Endothelial cell of umbilical vein (primary cell): Measurements from ENCODE around the gene SMIM36. TPM values are rescaled to one million over a fixed set of nuclear protein-coding genes. Genes with fewer than 3 reads are reported as not detected.

Source experiments
- BruUV-seq: library from RNA; stranded (reverse); fragments of 400-500 nt; replicated peaks from 2 replicates; lab custom pipeline; 2021; lab: Mats Ljungman, UMichigan
- CTCF ChIA-PET: fragments of 300-600, 350-600 bp; sonication (Branson Sonifier 250); formaldehyde crosslinking; loops from one replicate; lab custom pipeline; 2021; ENCODE audit warnings: antibody characterized with exemption, inconsistent platforms; lab: Charles Lee
- POLR2A ChIA-PET: fragments of 300-600, 350-600 bp; sonication (Branson Sonifier 250); formaldehyde crosslinking; loops from one replicate; lab custom pipeline; 2021; ENCODE audit warnings: antibody characterized with exemption, inconsistent platforms; lab: Charles Lee
- DNase-seq: peaks from one replicate; pipeline ENCODE4 v3.0.0-alpha.2; 2011; ENCODE audit warnings: low read depth, low spot score
- FAIRE-seq: peaks from 2 replicates; lab custom pipeline; 2011; peaks lifted over from hg19 to GRCh38; lab: Jason Lieb, UNC
- H2AFZ ChIP-seq: 2 replicates; pipeline ENCODE4 v1.6.0; 2012; ENCODE audit warnings: low read depth, low read length, control low read depth, inconsistent platforms
- H3K27ac ChIP-seq: 2 replicates; pipeline ENCODE4 v1.5.1; 2011; ENCODE audit warnings: low read depth, mild to moderate bottlenecking, control low read depth, low read length, moderate library complexity; ENCODE audit not compliant: insufficient read depth
- H3K27me3 ChIP-seq, 2 experiments: 2 replicates each; pipeline versions ENCODE4 v1.6.0 to v1.6.1; 2011; ENCODE audit warnings: low read length in 2 of 2, mixed read lengths in 1 of 2; ENCODE audit not compliant: control insufficient read depth in 2 of 2, insufficient read depth in 2 of 2
- H3K36me3 ChIP-seq, 2 experiments: 2 replicates in 1 of 2; 3 replicates in 1 of 2; pipeline ENCODE4 v1.5.1; 2011; ENCODE audit warnings: low read length in 2 of 2, mild to moderate bottlenecking in 1 of 2, moderate library complexity in 1 of 2; ENCODE audit not compliant: control insufficient read depth in 2 of 2, insufficient read depth in 2 of 2; ENCODE audit errors: extremely low read depth in 1 of 2
- H3K4me1 ChIP-seq: 3 replicates; pipeline ENCODE4 v1.5.1; 2011; ENCODE audit warnings: mild to moderate bottlenecking, low read length; ENCODE audit not compliant: control insufficient read depth, insufficient read depth; ENCODE audit errors: extremely low read depth
- H3K4me2 ChIP-seq: 2 replicates; pipeline ENCODE4 v1.6.1; 2011; ENCODE audit warnings: low read length, control low read depth, mixed read lengths; ENCODE audit not compliant: insufficient read depth
- H3K4me3 ChIP-seq, 3 experiments: fragments of 200-600 bp in 1 of 3; sonication (generic), shearing (Covaris generic) in 1 of 3; replicated peaks in 1 of 3; 2 replicates each; pipeline ENCODE4 v1.5.1; 2011 to 2016; ENCODE audit warnings: control low read depth in 3 of 3, low read length in 3 of 3, mild to moderate bottlenecking in 2 of 3, inconsistent platforms in 1 of 3, low read depth in 1 of 3, moderate library complexity in 1 of 3; ENCODE audit not compliant: insufficient read depth in 1 of 3
- H3K79me2 ChIP-seq: 2 replicates; pipeline ENCODE4 v1.6.0; 2012; ENCODE audit warnings: low read length, inconsistent platforms; ENCODE audit not compliant: control insufficient read depth, insufficient read depth
- H3K9ac ChIP-seq: replicated peaks from 2 replicates; pipeline ENCODE3; 2011; ENCODE audit warnings: low read length, control low read depth; ENCODE audit not compliant: insufficient read depth; ENCODE audit errors: extremely low read depth
- H3K9me1 ChIP-seq: replicated peaks from 3 replicates; pipeline ENCODE4 v1.6.0; 2011; ENCODE audit warnings: mild to moderate bottlenecking, low read length; ENCODE audit not compliant: control insufficient read depth, insufficient read depth; ENCODE audit errors: extremely low read depth
- H3K9me3 ChIP-seq: replicated peaks from 2 replicates; pipeline ENCODE4 v1.5.1; 2012; ENCODE audit warnings: low read length, inconsistent platforms; ENCODE audit not compliant: control insufficient read depth, insufficient read depth
- H4K20me1 ChIP-seq: replicated peaks from 2 replicates; pipeline ENCODE3; 2011; ENCODE audit warnings: mild to moderate bottlenecking, low read length; ENCODE audit not compliant: control insufficient read depth, insufficient read depth; ENCODE audit errors: extremely low read depth
- EZH2 ChIP-seq: IDR thresholded peaks from 2 replicates; pipeline ENCODE4 v1.6.1; 2012; ENCODE audit warnings: borderline replicate concordance, low read depth, mild to moderate bottlenecking, moderate library complexity, low read length, inconsistent platforms; ENCODE audit not compliant: severe bottlenecking
- FOS ChIP-seq: IDR thresholded peaks from 2 replicates; pipeline ENCODE4 v1.6.1; 2011; ENCODE audit warnings: mild to moderate bottlenecking, low read length, moderate library complexity, borderline replicate concordance; ENCODE audit not compliant: insufficient read depth
- GATA2 ChIP-seq: IDR thresholded peaks from 2 replicates; pipeline ENCODE4 v1.7.0; 2011; ENCODE audit warnings: low read depth, mild to moderate bottlenecking, moderate library complexity, mixed read lengths, low read length; ENCODE audit not compliant: insufficient read length, insufficient read depth
- JUN ChIP-seq: IDR thresholded peaks from 2 replicates; pipeline ENCODE4 v1.6.1; 2011; ENCODE audit warnings: borderline replicate concordance, low read depth; ENCODE audit not compliant: insufficient read length, insufficient read depth
- MAX ChIP-seq: IDR thresholded peaks from 2 replicates; pipeline ENCODE4 v1.6.1; 2011; ENCODE audit not compliant: insufficient read depth, insufficient read length
- MYC ChIP-seq: IDR thresholded peaks from one replicate; pipeline ENCODE4 v1.6.1; 2011; ENCODE audit warnings: mild to moderate bottlenecking, low read depth, low read length
- POLR2A ChIP-seq: IDR thresholded peaks from 2 replicates; pipeline ENCODE4 v1.6.1; 2012; ENCODE audit warnings: low read depth, mild to moderate bottlenecking, control low read depth, low read length
- POLR2AphosphoS5 ChIP-seq: IDR thresholded peaks from 2 replicates; pipeline ENCODE4 v1.6.1; 2012; ENCODE audit warnings: low read depth, mild to moderate bottlenecking, control low read depth, low read length, moderate library complexity; ENCODE audit not compliant: insufficient read depth
- dilution Hi-C: fragments of 300-500 bp; cut with MboI; formaldehyde crosslinking; loops from one replicate; pipeline ENCODE4 v1.15.0; 2019; ENCODE audit warnings: low sequenced_read_pairs; ENCODE audit not compliant: extremely low pct_ligation_motif_present
- intact Hi-C: fragments of 100-400 bp; cut with micrococcal nuclease; formaldehyde crosslinking; loops from one replicate; pipeline ENCODE4 v1.10.0; 2022
- polyA plus RNA-seq, 4 experiments: library from polyadenylated mRNA; depleted of rRNA in 3 of 4; stranded (reverse) in 3 of 4; unstranded in 1 of 4; fragments of >200 nt; gene quantifications; 2 replicates each; pipeline versions ENCODE4 v1.2.1 to v1.2.3, GENCODE V29; 2011 to 2012; ENCODE audit warnings: missing spikeins in 1 of 4
- total RNA-seq: library from RNA; stranded (reverse); gene quantifications from 2 replicates; pipeline ENCODE4 v1.2.3, GENCODE V29; 2021
- TF ChIP-seq, protein P1 (sequence below), 2 donors: IDR thresholded peaks; 1 replicate in 1 of 2; 2 replicates in 1 of 2; pipeline ENCODE4 v1.5.1; 2011; ENCODE audit warnings: low read length in 2 of 2, mild to moderate bottlenecking in 2 of 2, moderate library complexity in 2 of 2, control low read depth in 1 of 2, inconsistent platforms in 1 of 2, low read depth in 1 of 2; ENCODE audit not compliant: insufficient read depth in 1 of 2; ENCODE audit errors: extremely low read depth in 1 of 2

Gene SMIM36
- total and polyA plus RNA-seq, 2 donors (not counting 3 experiments of a cell fraction or from before 2014, with no cell fraction given): not detected

DNA sequence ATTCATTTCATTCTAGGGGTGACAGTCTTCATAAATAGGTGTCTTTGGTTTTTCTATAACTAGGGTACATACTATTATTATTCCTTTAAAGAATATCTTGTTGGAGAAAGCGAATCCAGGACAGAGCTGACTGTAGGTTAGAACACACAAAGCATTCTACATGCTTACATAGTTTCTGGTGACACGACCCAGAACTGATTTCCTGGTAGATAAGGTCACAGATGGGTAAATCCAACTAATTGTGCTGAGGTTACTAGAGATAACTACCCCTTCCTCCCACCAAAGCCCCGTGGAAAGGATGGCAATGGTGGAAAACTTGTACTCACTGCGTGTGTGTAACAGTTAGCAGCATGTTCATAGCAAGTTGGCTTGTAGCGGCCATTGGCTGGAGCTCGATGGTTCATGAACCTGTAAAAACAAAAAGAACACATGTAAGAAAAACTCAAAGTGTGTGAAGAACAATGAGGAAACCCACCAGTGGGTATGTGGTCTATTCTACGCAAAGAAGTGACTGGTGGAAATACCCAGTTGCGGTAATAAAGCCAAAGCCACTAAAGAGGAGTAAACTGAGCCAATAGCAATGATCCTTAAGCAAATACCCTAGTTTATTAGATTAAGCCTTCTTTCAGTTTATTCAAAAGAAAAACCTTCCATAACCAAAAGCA, 97.3 kb downstream of the SMIM36 start:
- dilution Hi-C loops (no loop called here), intact Hi-C loops (no loop called here)
- H3K9me3 ChIP-seq: no peaks in the 10 kb centered on the region
- no peaks in the 10 kb centered on the region for H3K79me2 ChIP-seq
- BruUV-seq: no TSS peak
- ChIA-PET CTCF (no interaction called here), POLR2A (no interaction called here)
- H3K9me1 ChIP-seq: no peaks in the 10 kb centered on the region
- FAIRE-seq: no peak
- H3K9ac ChIP-seq: no peak overlapping the region
- DNase-seq: no peak
- H3K4me2 ChIP-seq: no peak overlapping the region
- H3K36me3 ChIP-seq: peaks cover 0 to 2% of the 10 kb centered on the region in 2 experiments
- H4K20me1 ChIP-seq: no peaks in the 10 kb centered on the region
- H2AFZ ChIP-seq: no peak overlapping the region
- TF ChIP-seq EZH2 (no peak), JUN (no peak), POLR2A (no peak), MYC (no peak), MAX (no peak), FOS (no peak), POLR2AphosphoS5 (no peak), GATA2 (no peak)
- TF ChIP-seq, protein P1, sequence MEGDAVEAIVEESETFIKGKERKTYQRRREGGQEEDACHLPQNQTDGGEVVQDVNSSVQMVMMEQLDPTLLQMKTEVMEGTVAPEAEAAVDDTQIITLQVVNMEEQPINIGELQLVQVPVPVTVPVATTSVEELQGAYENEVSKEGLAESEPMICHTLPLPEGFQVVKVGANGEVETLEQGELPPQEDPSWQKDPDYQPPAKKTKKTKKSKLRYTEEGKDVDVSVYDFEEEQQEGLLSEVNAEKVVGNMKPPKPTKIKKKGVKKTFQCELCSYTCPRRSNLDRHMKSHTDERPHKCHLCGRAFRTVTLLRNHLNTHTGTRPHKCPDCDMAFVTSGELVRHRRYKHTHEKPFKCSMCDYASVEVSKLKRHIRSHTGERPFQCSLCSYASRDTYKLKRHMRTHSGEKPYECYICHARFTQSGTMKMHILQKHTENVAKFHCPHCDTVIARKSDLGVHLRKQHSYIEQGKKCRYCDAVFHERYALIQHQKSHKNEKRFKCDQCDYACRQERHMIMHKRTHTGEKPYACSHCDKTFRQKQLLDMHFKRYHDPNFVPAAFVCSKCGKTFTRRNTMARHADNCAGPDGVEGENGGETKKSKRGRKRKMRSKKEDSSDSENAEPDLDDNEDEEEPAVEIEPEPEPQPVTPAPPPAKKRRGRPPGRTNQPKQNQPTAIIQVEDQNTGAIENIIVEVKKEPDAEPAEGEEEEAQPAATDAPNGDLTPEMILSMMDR (IDR thresholded peaks at IDR 0.05; ENCODE audit: extremely low read depth in 1 of 2, insufficient read depth in 1 of 2, low read depth in 1 of 2, low read length in 2 of 2): no peak
- H3K4me1 ChIP-seq: no peaks in the 10 kb centered on the region
- H3K27me3 ChIP-seq: no peaks in the 10 kb centered on the region
- no peak overlapping the region for H3K27ac ChIP-seq
- H3K4me3 ChIP-seq: no peak overlapping the region
